NCI-H2081 treated with DMSO at 0.1 percent for 48 hours (cell line): ENCODE data around the gene IKZF3.
"Not testable (repeated sequence)": the region's sequence is repeated elsewhere in the genome, so short reads cannot be mapped to it uniquely, and the experiment has no call there.

Experiments used
- DNase-seq: peaks from one replicate; lab custom pipeline; 2025; lab: John Stamatoyannopoulos, UW

The IKZF3 gene

DNA sequence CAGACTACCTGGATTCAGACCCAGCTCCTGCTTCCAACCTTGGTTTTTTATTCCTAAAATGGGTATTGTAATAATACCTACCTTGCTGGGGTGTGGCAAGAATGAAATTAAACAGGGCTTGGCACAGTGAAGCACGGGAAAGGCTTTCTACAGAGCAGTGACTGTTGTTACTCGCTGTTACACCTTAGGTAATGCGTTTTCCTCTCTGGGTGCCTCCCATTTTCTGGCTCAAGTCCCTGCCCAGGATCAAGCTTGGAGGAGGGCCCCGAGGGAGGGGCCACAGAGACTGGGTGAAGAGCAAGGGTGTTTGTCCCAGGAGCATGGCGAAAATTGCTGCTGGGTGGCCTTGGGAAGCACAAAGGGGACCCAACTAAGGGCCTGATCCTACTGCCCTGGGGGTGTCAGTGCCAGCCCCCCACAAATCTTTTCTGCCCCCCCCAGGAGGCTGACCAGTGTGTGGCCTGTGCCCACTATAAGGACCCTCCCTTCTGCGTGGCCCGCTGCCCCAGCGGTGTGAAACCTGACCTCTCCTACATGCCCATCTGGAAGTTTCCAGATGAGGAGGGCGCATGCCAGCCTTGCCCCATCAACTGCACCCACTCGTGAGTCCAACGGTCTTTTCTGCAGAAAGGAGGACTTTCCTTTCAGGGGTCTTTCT, 147.1 kb downstream of the IKZF3 start:
- DNase-seq: no peak

DNA sequence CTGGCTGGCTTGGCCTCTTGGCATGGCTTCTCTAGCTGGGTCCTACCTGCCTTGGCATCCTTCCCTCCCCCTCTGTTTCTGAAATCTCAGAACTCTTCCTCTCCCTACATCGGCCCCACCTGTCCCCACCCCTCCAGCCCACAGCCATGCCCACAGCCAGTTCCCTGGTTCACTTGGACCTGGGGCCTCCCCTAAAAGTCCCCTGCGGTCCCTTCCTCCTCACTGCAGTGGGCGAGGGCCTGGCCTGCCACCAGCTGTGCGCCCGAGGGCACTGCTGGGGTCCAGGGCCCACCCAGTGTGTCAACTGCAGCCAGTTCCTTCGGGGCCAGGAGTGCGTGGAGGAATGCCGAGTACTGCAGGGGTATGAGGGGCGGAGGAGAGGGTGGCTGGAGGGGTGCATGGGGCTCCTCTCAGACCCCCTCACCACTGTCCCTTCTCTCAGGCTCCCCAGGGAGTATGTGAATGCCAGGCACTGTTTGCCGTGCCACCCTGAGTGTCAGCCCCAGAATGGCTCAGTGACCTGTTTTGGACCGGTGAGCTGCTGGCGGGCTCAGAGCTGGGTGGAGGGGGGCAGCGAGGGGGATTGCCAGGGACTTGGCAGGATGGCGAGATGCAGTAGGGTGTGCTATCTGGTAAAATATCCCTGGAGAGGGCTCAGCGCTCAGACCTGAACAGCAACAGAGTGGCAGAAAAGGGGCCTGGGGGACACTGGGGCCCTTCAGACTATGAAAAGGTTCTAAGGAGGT, 147.9 kb downstream of the IKZF3 start:
- DNase-seq: no peak

DNA sequence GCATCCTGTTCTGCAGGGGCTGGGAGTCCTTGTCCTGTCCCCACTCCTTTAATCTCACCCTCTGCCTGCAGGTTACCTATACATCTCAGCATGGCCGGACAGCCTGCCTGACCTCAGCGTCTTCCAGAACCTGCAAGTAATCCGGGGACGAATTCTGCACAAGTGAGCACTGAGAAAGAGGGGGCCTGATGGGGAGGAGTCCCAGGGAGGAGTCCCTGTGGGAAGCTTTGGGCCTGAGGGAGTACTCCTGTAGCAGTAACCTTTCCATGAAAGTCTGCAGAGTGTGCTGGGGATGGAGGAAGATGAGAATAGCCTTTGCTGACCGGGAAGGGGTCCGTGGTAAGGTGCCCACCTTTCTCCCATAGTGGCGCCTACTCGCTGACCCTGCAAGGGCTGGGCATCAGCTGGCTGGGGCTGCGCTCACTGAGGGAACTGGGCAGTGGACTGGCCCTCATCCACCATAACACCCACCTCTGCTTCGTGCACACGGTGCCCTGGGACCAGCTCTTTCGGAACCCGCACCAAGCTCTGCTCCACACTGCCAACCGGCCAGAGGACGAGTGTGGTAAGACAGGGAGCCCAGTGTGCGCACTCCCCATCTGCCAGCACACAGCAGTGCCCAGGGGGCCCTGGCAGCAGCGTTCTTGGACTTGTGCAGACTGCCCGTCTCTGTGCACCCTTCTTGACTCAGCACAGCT, 148.6 kb downstream of the IKZF3 start:
- DNase-seq: no peak

DNA sequence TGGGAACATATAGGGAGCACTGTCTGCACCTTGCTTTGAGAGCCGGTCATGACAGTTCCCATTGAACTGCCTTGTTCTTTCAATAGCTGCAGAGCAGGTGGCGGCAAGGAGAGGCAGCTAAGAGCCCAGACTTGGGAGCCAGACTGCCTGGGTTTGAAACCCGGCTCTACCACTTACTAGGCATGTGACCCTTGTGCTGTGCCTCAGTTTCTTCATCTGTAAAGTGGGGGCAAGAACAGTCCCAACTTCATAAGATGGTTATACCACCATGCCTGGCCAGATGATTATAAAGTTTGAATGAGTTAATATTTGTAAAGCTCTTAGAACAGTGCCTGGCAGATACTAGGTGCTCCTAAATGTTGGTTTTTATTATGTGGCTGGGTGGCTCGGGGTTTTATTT, 149.9 kb downstream of the IKZF3 start:
- no peak for DNase-seq

DNA sequence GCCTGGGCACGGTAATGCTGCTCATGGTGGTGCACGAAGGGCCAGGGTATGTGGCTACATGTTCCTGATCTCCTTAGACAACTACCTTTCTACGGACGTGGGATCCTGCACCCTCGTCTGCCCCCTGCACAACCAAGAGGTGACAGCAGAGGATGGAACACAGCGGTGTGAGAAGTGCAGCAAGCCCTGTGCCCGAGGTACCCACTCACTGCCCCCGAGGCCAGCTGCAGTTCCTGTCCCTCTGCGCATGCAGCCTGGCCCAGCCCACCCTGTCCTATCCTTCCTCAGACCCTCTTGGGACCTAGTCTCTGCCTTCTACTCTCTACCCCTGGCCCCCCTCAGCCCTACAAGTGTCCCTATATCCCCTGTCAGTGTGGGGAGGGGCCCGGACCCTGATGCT, 152.3 kb downstream of the IKZF3 start:
- no peak for DNase-seq

DNA sequence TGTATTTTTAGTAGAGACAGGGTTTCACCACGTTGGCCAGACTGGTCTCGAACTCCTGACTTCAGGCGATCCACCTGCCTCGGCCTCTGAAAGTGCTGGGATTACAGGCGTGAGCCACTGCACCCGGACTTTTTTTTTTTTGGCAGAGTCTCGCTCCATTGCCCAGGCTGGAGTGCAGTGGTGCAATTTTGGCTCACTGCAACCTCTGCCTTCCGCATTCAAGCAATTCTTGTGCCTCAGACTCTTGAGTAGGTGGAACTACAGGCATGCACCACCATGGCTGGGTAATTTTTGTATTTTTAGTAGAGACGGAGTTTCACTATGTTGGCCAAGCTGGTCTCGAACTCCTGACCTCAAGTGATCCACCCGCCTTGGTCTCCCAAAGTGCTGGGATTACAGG, 153.0 kb downstream of the IKZF3 start:
- DNase-seq: not testable (repeated sequence)

DNA sequence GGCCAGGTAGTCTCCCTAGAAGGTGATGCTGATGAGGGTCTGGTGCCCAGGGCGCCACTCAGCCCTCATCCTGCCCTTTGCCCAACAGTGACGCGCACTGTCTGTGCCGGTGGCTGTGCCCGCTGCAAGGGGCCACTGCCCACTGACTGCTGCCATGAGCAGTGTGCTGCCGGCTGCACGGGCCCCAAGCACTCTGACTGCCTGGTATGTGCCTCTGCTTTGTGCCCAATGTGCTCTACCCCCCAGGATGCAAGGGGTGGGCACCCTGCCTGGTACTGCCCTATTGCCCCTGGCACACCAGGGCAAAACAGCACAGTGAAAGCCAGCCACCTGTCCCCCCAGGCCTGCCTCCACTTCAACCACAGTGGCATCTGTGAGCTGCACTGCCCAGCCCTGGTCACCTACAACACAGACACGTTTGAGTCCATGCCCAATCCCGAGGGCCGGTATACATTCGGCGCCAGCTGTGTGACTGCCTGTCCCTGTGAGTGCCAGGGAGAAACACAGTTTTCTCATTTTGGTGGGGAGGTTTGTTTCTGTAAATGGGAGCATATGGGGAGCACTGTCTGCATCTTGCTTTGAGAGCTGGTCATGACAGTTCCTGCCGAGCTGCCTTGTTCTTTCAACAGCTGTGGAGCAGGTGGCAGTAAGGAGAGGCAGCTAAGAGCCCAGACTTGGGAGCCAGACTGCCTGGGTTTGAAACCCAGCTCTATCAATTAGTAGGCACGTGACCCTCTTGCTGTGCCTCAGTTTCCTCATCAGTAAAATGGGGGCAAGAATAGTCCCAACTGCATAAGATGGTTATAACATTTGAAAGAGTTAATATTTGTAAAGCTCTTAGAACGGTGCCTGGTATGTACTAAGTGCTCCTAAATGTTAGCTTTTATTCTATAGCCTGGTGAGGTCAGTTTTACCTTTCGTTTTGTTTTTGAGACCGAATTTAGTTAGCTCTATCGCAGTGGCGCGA, 153.8 kb downstream of the IKZF3 start:
- no peak for DNase-seq

DNA sequence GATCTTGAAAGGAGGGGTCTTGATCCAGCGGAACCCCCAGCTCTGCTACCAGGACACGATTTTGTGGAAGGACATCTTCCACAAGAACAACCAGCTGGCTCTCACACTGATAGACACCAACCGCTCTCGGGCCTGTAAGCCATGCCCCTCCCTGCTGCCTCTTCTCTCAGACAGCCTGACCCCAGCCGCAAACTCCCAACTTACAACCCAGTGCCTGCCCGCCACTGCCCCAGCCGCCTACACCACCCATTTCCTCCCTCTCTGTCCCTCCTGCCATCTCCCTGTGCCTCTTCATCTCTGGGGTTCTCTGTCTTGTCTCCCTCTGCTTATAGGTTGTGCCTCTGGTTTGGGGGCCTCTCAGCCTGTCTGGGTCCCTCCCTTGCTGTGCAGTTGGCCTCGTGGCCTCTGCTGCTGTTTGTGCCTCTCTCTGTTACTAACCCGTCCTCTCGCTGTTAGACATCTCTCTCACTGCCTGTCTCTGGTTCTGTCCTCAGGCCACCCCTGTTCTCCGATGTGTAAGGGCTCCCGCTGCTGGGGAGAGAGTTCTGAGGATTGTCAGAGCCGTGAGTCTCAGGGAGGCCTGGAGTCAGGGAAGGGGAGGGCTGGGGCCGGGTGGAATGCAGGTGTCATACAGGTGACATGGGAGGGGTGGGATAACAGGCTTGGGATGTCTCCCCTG, 154.7 kb downstream of the IKZF3 start:
- no peak for DNase-seq
